ENCODE measurements around the gene SH3BP4.
A peak's percentile ranks its signal among the peaks of the same experiment; 100 is the strongest.

SH3BP4 gene

GRCh38 chr2:234967201-234967869, 15.5 kb downstream of the SH3BP4 start:
- DNase-seq (ENCODE audit: low spot score): no peak

GRCh38 chr2:234967870-234968208, 16.0 kb downstream of the SH3BP4 start:
- DNase-seq (ENCODE audit: low spot score): no peak

- DNase-seq (ENCODE audit: low spot score): no peak
Measured at GRCh38 chr2:234968631-234969305, 17.0 kb downstream of the SH3BP4 start.

- DNase-seq (ENCODE audit: low spot score): no peak
Measured at GRCh38 chr2:234969306-234970098, 17.7 kb downstream of the SH3BP4 start.

GRCh38 chr2:234970099-234970440, 18.3 kb downstream of the SH3BP4 start:
- no peak for DNase-seq (ENCODE audit: low spot score)

- no peak for DNase-seq (ENCODE audit: low spot score)
Measured at GRCh38 chr2:234970477-234970882, 18.7 kb downstream of the SH3BP4 start.

GRCh38 chr2:234971496-234971895, 19.7 kb downstream of the SH3BP4 start:
- no peak for DNase-seq (ENCODE audit: low spot score)

GRCh38 chr2:234973008-234973407, 21.2 kb downstream of the SH3BP4 start:
- no peak for DNase-seq (ENCODE audit: low spot score)

GRCh38 chr2:234974501-234975385, 22.9 kb downstream of the SH3BP4 start:
- DNase-seq (ENCODE audit: low spot score): no peak

GRCh38 chr2:234975611-234976010, 23.8 kb downstream of the SH3BP4 start:
- no peak for DNase-seq (ENCODE audit: low spot score)

GRCh38 chr2:234976479-234977227, 24.8 kb downstream of the SH3BP4 start:
- no peak for DNase-seq (ENCODE audit: low spot score)

- DNase-seq (ENCODE audit: low spot score): no peak
Measured at GRCh38 chr2:234977228-234977679, 25.4 kb downstream of the SH3BP4 start.

GRCh38 chr2:234978466-234979203, 26.8 kb downstream of the SH3BP4 start:
- no peak for DNase-seq (ENCODE audit: low spot score)

GRCh38 chr2:234979204-234980167, 27.7 kb downstream of the SH3BP4 start:
- DNase-seq (ENCODE audit: low spot score): no peak

GRCh38 chr2:234980451-234981187, 28.8 kb downstream of the SH3BP4 start:
- no peak for DNase-seq (ENCODE audit: low spot score)

GRCh38 chr2:234981197-234982095, 29.6 kb downstream of the SH3BP4 start:
- peak; percentile 58 for DNase-seq (ENCODE audit: low spot score)

- no peak for DNase-seq (ENCODE audit: low spot score)
Measured at GRCh38 chr2:234982096-234982834, 30.4 kb downstream of the SH3BP4 start.
